Measurements from ENCODE around the gene CCL22. TPM values are rescaled to one million over a fixed set of nuclear protein-coding genes. Genes with fewer than 3 reads are reported as not detected.
"Not testable (repeated sequence)": the region's sequence is repeated elsewhere in the genome, so short reads cannot be mapped to it uniquely, and the experiment has no call there.

The CCL22 gene
- polyA plus RNA-seq (ENCODE audit: insufficient read length) = 0.15 TPM

GRCh38 chr16:57358527-57359095, at the start of gene CCL22:
CCL22 (plus strand) TSS chr16:57358783; CDS start chr16:57358817, 34 bp downstream.
- DNase-seq = no peak

DNA sequence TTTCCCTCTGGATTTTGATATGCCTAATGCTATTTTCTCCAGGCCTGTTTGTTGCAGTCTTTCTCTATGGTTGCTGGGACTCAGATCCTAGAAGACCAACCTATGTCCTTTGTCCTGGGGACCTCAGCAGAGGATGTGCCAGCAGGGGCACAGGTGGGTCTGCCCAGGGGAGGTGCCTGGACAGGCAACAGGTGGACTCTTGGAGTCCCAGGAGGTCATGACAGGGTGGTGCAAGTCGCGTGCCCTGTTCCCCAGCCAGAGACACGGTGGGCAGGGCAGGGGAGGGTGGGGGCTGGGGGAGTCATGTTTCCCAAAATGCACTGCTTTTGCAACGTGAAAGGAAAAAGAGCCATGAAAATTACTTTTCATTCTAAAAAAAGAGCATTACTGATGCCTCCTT, 47.8 kb upstream of the CCL22 start:
- no peak for DNase-seq

DNA sequence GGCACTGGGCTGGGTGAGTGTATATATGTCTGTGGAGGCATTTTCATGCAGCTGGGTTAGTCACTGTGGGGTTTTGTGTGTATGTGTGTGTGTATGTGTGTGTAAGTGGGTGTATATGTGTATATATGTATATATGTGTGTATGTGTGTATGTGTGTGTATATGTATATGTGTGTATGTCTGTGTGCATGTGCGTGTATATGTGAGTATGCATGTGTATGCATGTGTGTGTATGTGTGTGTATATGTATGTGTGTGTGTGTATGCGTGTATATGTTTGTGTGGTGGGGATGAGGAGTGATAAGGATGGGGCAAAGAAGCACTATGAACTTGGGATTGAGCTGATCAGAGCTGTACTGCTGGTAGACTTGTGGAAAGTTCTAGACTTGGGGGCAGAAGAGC, 45.1 kb upstream of the CCL22 start:
- DNase-seq = no peak

DNA sequence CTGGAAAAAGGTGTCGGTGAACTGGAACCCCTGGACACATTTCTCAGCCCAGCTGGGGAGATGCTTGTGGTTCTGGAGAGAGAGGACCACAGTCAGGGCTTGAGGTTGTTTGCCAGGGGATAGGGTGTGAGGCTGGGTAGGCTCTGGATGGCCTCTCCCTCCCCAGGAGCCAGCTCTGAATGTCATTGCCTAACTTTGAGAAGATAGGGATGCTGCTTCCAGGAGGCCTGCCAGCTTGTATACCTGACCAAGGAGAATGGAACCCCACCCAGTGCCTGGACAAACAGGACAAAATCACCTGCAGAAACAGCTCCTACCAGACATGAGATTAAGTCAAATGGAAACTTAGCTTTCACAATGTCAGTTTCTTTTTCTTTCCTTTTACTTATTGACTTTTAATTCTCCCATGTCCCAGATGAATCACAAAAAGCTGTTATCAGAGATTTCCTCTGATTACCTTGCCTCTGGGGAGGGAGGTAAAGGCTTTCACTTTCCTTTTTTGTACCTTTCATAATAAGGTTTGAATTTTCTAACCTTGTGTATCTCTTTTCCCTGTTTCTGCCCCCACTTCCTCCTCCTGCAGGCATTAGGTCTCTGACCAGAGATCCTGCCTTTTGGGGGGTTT, 44.3 kb upstream of the CCL22 start:
- DNase-seq = no peak

- no peak for DNase-seq
Measured at GRCh38 chr16:57315416-57315815, 43.2 kb upstream of the CCL22 start.

DNA sequence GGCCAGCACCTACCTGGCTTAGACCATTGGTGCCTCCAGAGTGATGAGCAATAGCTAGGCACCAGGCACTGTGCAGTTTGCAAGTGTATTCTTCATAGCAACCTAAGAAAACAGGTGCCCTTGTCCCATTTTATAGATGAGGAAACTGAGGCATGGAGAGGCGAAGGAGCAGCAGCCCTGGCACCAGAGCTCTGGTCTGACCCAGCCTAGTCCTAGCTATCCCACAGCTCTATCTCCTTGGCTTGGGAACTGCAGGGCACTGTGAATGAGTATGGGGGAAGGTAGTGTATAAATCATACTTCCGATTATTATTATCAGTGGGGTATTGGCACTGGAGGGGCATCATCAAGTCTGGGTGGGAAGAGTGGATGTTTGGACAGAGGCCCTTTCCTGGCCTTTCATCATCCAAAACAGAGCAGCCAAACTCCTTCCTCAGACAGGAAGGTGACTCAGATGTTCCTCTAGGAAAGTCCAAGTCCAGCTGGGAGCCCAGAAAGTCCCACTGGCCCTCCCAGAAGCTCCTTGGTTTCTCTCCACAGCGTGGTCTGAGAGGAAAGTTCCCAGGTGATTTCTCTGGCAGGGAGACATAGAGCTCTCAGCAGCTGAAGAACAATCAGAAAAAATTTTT, 42.1 kb upstream of the CCL22 start:
- DNase-seq = peak; percentile 53

GRCh38 chr16:57318240-57318970, 40.2 kb upstream of the CCL22 start:
- no peak for DNase-seq

DNA sequence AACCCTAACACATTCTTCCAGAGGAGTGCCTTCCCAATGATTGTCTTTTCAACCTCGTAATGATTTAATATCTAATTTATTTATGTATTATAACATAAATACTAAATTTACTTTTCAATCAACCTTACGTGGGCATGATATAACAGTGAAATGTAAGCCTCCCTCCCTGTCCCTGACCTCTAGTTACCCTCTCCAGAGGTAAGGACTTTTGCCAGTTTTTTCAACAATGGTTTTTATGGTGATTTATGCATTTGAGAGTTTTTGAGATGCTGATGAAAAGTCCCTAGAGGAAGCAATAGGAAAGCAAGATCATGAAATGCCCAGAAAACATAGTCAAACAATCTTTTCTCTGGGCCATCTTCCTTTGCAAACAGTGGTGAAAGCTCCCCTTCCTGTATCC, 38.9 kb upstream of the CCL22 start:
- no peak for DNase-seq

- DNase-seq = no peak
Measured at GRCh38 chr16:57324749-57325148, 33.8 kb upstream of the CCL22 start.

GRCh38 chr16:57325458-57325857, 33.1 kb upstream of the CCL22 start:
- DNase-seq = no peak

DNA sequence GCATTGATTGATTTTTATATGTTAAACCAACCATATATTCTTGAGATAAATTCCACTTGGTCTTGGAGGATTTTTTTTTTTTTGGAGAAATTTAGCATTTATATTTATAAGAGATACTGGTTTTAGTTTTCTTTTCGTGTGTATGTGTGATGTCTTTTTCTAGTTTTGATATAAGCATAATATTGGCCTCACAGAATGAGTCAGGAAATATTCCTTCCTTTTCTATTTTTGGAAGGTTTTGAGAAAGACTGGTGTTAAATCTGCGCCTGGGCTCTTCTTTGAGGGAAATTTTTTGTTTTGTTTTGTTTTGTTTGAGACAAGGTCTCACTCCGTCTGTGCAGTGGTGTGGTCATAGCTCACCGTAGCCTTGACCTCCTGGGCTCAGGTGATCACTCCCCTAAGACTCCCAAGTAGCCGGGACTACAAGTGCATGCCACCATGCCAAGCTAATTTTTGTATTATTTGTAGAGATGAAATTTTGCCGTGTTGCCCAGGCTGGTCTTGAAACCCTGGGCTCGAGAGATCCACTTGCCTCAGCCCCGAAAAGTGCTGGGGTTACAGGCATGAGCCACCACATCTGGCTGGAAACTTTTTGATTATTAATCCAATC, 28.8 kb upstream of the CCL22 start:
- no peak for DNase-seq

- DNase-seq = no peak
Measured at GRCh38 chr16:57331355-57331754, 27.2 kb upstream of the CCL22 start.

GRCh38 chr16:57333402-57333801, 25.2 kb upstream of the CCL22 start:
- DNase-seq = no peak

GRCh38 chr16:57335366-57335765, 23.2 kb upstream of the CCL22 start:
- no peak for DNase-seq

- DNase-seq = no peak
Measured at GRCh38 chr16:57341062-57341440, 17.5 kb upstream of the CCL22 start.

DNA sequence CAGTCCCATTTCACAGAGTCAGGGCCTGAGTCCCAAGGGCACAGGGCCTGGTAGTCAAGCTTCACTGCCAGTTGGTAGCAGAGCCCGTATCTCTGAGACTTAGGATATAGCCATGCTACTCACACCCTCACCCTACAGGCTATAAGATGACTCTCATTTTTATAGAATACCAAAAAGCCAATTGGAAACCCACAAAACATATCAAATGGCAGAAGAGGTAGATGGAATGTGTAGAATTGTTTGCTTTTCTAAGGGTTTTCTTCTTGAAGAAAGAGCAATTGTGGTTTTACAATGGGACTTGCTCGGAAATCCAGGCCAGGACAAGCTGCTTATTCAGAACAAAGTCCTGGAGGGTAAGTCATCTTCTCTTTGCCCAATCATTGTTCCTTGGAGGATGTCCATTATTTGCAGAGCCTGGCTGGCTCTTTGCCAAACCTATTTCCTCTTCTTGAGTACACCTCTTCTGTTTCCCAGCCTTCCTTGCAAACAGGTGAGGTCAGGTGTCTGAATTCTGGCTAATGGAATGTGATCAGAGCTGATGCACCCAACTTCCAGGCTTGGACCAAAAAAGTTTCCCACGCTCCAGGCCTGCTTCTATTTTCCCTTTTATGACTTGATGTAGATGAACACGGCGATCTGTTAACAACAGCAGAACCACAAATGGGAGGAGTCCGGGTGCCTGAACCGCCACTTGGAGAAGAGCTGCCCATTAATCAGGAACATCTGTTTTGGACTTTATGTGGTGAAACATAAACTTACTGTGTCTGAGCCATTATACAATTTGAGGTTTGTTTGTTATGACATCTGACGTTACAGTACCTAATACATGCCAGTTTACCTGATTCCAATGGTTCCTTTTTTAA, 16.9 kb upstream of the CCL22 start:
- DNase-seq = no peak

DNA sequence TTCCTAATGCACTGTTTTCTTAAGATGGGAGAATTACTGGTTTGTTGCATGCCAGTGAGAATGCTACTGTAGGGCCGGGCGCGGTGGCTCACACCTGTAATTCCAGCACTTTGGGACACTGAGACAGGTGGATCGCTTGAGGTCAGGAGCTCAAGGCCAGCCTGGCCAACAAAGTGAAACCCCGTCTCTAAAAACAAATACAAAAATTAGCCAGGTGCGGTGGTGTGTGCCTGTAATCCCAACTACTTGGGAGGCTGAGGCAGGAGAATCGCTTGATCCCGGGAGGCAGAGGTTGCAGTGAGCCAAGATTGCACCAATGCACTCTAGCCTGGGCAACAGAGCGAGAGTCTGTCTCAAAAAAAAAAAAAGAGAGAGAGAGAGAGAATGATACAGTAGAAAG, 16.0 kb upstream of the CCL22 start:
- not testable (repeated sequence) for DNase-seq

GRCh38 chr16:57343221-57343620, 15.4 kb upstream of the CCL22 start:
- DNase-seq = no peak

- DNase-seq = not testable (repeated sequence)
Measured at GRCh38 chr16:57344094-57344493, 14.5 kb upstream of the CCL22 start.

GRCh38 chr16:57345021-57345420, 13.6 kb upstream of the CCL22 start:
- no peak for DNase-seq

- DNase-seq = no peak
Measured at GRCh38 chr16:57345666-57346204, 12.8 kb upstream of the CCL22 start.

DNA sequence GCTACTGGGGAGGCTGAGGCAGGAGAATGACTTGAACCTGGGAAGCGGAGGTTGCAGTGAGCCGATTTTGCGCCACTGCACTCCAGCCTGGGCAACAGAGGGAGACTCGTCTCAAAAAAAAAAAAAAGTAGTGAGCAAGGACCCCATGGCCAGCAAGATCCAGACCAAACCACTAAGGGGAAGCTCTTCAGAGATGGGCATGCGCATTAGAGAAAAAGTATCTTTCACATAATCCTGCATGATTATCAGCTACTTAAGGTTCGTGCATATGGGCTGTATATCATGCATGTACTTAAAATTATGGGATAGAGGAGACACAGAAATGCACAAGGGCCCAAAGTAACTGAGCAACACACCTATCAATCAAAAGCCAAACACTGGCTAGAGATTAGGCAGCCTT, 10.7 kb upstream of the CCL22 start:
- DNase-seq = no peak
